ENCODE measurements around the gene KHDRBS2. TPM values are rescaled to one million over a fixed set of nuclear protein-coding genes. Genes with fewer than 3 reads are reported as not detected.

KHDRBS2 gene
- total RNA-seq, 1 donor from 2014 or later: not detected

GRCh38 chr6:61950811-61951210 is 335.2 kb downstream of the KHDRBS2 start:
- Mint-ChIP-seq H3K27ac (ENCODE audit: unreplicated experiment) (no peak overlapping the region), H3K27me3 (ENCODE audit: unreplicated experiment) (no peaks in the 10 kb centered on the region), H3K4me3 (ENCODE audit: unreplicated experiment) (no peak overlapping the region), H3K36me3 (ENCODE audit: low read depth, unreplicated experiment) (no peaks in the 10 kb centered on the region), H3K4me1 (ENCODE audit: unreplicated experiment) (no peaks in the 10 kb centered on the region), H3K9me3 (ENCODE audit: unreplicated experiment) (no peaks in the 10 kb centered on the region)
- no peak for DNase-seq (ENCODE audit: low spot score)
- TF ChIP-seq CTCF (IDR thresholded peaks at IDR 0.05; ENCODE audit: unreplicated experiment): no peak

DNA sequence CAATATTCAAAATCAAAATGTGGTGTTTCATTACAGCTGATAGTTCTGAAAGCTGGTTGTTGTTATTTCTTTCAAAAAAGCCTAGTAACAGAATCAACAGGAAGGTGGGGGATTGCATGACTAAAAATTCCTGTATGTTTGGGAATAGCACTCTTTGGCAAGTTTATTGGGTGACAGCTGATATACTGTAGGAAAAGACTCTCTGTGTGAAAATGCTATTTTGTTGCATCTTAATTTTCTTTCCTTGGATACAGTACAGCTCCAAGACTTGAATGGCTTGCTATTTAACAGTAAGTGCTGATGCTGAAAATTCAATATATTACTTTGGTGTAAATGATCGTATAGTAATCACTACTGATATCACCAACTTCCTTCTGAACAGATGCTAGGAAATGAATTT is 336.1 kb downstream of the KHDRBS2 start:
- no peak for DNase-seq (ENCODE audit: low spot score)
- TF ChIP-seq CTCF (IDR thresholded peaks at IDR 0.05; ENCODE audit: unreplicated experiment): no peak
- Mint-ChIP-seq H3K27ac (ENCODE audit: unreplicated experiment) (no peak overlapping the region), H3K27me3 (ENCODE audit: unreplicated experiment) (no peaks in the 10 kb centered on the region), H3K4me1 (ENCODE audit: unreplicated experiment) (no peaks in the 10 kb centered on the region), H3K9me3 (ENCODE audit: unreplicated experiment) (no peaks in the 10 kb centered on the region), H3K36me3 (ENCODE audit: low read depth, unreplicated experiment) (no peaks in the 10 kb centered on the region), H3K4me3 (ENCODE audit: unreplicated experiment) (no peak overlapping the region)

DNA sequence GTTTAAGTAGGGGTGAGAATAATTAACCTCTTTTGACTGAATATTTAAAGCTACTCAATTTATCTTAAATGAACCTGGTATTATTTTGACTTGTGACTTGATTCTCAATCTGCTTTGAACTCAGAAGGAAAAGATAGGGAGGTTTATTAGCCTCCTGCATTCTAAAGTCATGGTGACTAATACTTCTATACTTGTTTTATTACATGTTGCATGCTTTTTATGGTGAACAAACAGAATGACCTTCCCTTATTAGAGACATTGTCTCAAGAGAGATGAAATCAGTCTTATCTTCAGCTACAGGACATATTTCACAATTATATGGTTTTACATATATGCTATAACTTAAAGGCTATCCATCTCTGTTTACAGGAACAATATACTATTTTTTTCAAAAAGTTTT is 336.9 kb downstream of the KHDRBS2 start:
- no peak overlapping the region for H3K27ac Mint-ChIP-seq (ENCODE audit: unreplicated experiment)
- peaks cover under 1% of the 10 kb centered on the region for H3K9me3 Mint-ChIP-seq (ENCODE audit: unreplicated experiment)
- no peaks in the 10 kb centered on the region for H3K27me3 Mint-ChIP-seq (ENCODE audit: unreplicated experiment)
- no peak for TF ChIP-seq CTCF (IDR thresholded peaks at IDR 0.05; ENCODE audit: unreplicated experiment)
- H3K4me3 Mint-ChIP-seq (ENCODE audit: unreplicated experiment): no peak overlapping the region
- no peaks in the 10 kb centered on the region for H3K4me1 Mint-ChIP-seq (ENCODE audit: unreplicated experiment)
- DNase-seq (ENCODE audit: low spot score): no peak
- H3K36me3 Mint-ChIP-seq (ENCODE audit: low read depth, unreplicated experiment): no peaks in the 10 kb centered on the region

DNA sequence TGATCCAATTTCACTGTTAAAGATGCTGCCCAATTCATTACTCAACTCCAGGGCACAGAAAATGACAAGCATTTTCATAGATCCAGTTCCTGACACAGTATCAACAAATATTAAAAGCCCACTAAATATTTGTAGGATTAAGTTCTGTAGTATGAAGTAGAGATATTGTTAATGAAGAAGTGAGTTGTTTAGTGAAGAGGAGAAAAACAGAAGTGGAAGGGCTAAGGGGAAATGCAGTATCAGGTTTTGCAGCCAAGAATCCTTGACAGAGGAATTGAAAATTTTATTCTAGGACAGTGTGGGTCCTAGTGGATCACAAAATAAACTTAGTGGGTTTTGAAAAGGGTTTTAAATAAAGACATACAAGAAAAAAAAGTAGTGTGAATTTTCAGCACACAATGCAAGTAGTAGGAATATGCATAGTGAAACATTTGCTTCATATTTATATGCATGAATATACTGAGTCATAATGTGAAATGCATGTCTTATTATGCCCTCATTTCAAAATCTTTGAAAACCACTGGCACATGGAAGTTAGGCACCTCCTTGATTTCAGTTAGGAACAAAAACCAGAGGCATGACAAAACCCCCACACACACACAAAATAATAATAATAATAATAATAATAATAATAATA is 338.6 kb downstream of the KHDRBS2 start:
- Mint-ChIP-seq H3K9me3 (ENCODE audit: unreplicated experiment) (peaks cover 10% of the 10 kb centered on the region), H3K27me3 (ENCODE audit: unreplicated experiment) (no peaks in the 10 kb centered on the region), H3K4me3 (ENCODE audit: unreplicated experiment) (no peak overlapping the region), H3K36me3 (ENCODE audit: low read depth, unreplicated experiment) (no peaks in the 10 kb centered on the region), H3K4me1 (ENCODE audit: unreplicated experiment) (no peaks in the 10 kb centered on the region), H3K27ac (ENCODE audit: unreplicated experiment) (no peak overlapping the region)
- no peak for TF ChIP-seq CTCF (IDR thresholded peaks at IDR 0.05; ENCODE audit: unreplicated experiment)
- no peak for DNase-seq (ENCODE audit: low spot score)

GRCh38 chr6:61940919-61941318 is 345.1 kb downstream of the KHDRBS2 start:
- no peak overlapping the region for H3K27ac Mint-ChIP-seq (ENCODE audit: unreplicated experiment)
- no peaks in the 10 kb centered on the region for H3K36me3 Mint-ChIP-seq (ENCODE audit: low read depth, unreplicated experiment)
- peaks cover 6% of the 10 kb centered on the region for H3K27me3 Mint-ChIP-seq (ENCODE audit: unreplicated experiment)
- no peak for DNase-seq (ENCODE audit: low spot score)
- H3K4me3 Mint-ChIP-seq (ENCODE audit: unreplicated experiment): no peak overlapping the region
- no peaks in the 10 kb centered on the region for H3K4me1 Mint-ChIP-seq (ENCODE audit: unreplicated experiment)
- H3K9me3 Mint-ChIP-seq (ENCODE audit: unreplicated experiment): peaks cover 10% of the 10 kb centered on the region
- TF ChIP-seq CTCF (IDR thresholded peaks at IDR 0.05; ENCODE audit: unreplicated experiment): no peak

Data from endothelial cell (in vitro differentiated cells).